ENCODE measurements around the gene ABAT.

The ABAT gene

GRCh38 chr16:8717892-8718415, 43.5 kb downstream of the ABAT start:
- DNase-seq (ENCODE audit: low read depth in 2 of 2): no peak

- DNase-seq (ENCODE audit: low read depth in 2 of 2): no peak
These were observed 44.6 kb downstream of the ABAT start for GRCh38 chr16:8718851-8719680.

GRCh38 chr16:8720080-8720966, 45.9 kb downstream of the ABAT start:
- DNase-seq (ENCODE audit: low read depth in 2 of 2): no peak

GRCh38 chr16:8720967-8721308, 46.5 kb downstream of the ABAT start:
- no peak for DNase-seq (ENCODE audit: low read depth in 2 of 2)

- DNase-seq (ENCODE audit: low read depth in 2 of 2): no peak
These were observed 47.1 kb downstream of the ABAT start for GRCh38 chr16:8721336-8722024.

- DNase-seq (ENCODE audit: low read depth in 2 of 2): no peak
These were observed 47.6 kb downstream of the ABAT start for GRCh38 chr16:8722025-8722348.

- no peak for DNase-seq (ENCODE audit: low read depth in 2 of 2)
These were observed 51.2 kb downstream of the ABAT start for GRCh38 chr16:8725513-8726178.

GRCh38 chr16:8727131-8727806, 52.9 kb downstream of the ABAT start:
- DNase-seq (ENCODE audit: low read depth in 2 of 2): no peak

GRCh38 chr16:8727857-8728618, 53.6 kb downstream of the ABAT start:
- no peak for DNase-seq (ENCODE audit: low read depth in 2 of 2)

GRCh38 chr16:8729779-8730334, 55.4 kb downstream of the ABAT start:
- no peak for DNase-seq (ENCODE audit: low read depth in 2 of 2)

- DNase-seq (ENCODE audit: low read depth in 2 of 2): no peak
These were observed 56.0 kb downstream of the ABAT start for GRCh38 chr16:8730335-8730915.

GRCh38 chr16:8733849-8734540, 59.6 kb downstream of the ABAT start:
- no peak for DNase-seq (ENCODE audit: low read depth in 2 of 2)

- no peak for DNase-seq (ENCODE audit: low read depth in 2 of 2)
These were observed 61.2 kb downstream of the ABAT start for GRCh38 chr16:8735574-8735973.

GRCh38 chr16:8736123-8736668, 61.8 kb downstream of the ABAT start:
- no peak for DNase-seq (ENCODE audit: low read depth in 2 of 2)

- no peak for DNase-seq (ENCODE audit: low read depth in 2 of 2)
These were observed 64.7 kb downstream of the ABAT start for GRCh38 chr16:8739151-8739550.

- DNase-seq (ENCODE audit: low read depth in 2 of 2): no peak
These were observed 65.7 kb downstream of the ABAT start for GRCh38 chr16:8739989-8740704.

GRCh38 chr16:8740775-8741355, 66.4 kb downstream of the ABAT start:
- no peak for DNase-seq (ENCODE audit: low read depth in 2 of 2)

- DNase-seq (ENCODE audit: low read depth in 2 of 2): no peak
These were observed 67.2 kb downstream of the ABAT start for GRCh38 chr16:8741636-8742035.
